NCI-H2081 (cell line): Measurements from ENCODE around the gene E2F4.

ENCODE experiments used
- DNase-seq, 2 experiments: peaks; one replicate each; lab custom pipeline; 2025; lab: John Stamatoyannopoulos, UW

Gene E2F4

DNA sequence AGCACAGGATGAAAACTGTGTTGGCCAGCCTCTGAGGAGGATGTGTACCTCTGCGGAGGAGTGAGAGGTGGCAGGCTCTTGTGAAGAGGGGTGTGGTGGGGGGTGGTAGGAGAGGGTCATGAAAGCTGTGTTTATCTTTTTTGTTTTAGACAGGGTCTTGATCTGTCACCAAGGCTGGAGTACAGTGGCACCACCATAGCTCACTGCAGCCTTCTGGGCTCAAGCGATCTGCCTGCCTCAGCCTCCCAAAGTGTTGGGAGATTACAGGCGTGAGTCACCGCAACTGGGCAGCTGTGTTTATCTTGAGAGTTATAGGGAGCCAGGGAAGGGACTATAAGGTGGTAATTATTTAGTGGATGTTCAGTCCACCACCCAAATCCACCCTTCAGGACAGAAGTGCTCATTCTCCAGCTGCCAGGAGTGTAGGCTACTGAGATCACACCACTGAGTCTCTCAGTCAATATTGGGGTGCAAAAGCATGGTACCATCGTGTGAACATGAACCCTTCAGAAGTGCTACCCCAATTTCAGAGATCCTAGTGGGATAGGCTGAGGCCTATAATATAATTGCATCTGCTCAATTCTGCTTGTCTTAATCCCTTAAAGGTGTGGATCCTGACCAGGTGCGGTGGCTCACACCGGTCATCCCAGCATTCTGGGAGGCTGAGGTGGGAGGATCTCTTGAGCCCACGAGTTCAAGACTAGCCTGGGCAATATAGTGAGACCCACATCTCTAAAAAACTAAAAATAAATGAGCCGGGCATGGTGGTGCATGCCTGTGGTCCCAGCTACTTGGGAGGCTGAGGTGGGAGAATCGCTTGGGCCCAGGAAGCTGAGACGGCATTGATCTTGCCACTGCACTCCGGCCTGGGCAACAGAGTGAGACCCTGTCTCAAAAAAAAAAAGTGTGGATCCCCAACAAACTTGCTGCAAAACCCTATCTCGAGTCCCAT lies 1.2 kb upstream of the E2F4 start:
- DNase-seq: no peak

DNA sequence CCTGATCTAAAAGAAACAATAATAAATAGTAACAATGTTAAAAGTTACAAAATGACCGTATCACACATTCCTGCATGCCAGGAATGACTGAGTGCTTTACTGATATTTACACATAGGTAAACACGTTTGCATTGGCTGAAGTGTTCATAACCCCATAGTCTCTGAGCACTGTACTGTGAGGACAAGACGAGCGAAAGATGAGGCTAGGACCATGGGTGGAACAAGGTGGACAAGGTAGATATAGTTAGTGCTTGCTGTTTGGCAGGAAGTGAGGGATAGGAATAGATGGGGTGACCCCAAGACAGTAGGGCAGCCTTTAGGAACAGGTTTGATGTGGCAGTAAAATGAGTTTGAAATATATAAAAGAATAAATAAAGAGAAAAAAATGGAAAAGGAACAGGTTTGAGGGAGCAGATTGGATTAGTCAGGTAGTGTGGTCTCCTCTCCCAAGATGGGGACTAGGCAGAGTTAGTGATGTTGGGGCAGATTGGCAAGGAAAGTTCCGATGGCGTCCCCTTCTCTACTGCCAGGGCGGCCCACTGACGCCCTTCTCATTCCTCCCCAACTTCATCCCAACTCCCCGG lies 452 bp upstream of the E2F4 start:
- DNase-seq: no peak

DNA sequence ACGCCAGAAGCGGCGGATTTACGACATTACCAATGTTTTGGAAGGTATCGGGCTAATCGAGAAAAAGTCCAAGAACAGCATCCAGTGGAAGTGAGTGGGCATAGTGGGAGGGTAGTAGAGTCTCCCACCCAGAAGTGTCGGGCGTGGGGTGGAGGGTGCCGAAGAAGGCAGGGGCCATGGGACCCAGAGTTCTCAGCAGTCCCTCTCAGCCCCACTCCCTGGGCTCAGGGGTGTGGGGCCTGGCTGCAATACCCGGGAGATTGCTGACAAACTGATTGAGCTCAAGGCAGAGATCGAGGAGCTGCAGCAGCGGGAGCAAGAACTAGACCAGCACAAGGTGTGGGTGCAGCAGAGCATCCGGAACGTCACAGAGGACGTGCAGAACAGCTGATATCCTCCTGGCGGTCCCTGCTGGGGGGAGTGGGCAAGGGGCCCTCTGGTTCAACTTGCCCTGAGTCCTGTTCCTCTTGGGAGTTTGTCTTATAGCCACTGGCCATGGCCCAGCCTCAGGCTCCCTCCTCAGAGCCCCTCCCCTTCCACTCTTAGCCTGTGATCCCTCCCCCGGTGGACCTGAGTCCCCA lies 916 bp downstream of the E2F4 start:
- DNase-seq: no peak

DNA sequence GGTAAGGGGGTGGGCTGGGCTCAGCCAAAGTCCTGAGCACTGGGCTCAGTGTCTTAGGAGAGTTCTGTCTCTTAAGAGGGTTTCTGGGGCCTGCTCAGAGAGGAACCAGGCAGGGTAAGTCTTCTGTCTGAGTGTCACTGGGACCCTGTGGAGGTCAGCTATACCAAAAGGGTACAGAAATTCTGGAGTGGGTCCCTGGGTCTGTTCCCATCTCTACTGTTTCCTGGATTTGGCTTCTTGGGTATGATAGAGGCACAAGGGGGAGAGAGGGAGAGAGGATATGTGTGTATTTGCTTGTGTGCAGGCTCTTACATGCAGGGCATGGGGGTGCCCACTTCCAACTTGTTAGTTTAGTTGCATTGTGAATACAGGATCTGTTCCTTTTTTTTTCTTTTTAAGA lies 1.6 kb downstream of the E2F4 start:
- DNase-seq: no peak

DNA sequence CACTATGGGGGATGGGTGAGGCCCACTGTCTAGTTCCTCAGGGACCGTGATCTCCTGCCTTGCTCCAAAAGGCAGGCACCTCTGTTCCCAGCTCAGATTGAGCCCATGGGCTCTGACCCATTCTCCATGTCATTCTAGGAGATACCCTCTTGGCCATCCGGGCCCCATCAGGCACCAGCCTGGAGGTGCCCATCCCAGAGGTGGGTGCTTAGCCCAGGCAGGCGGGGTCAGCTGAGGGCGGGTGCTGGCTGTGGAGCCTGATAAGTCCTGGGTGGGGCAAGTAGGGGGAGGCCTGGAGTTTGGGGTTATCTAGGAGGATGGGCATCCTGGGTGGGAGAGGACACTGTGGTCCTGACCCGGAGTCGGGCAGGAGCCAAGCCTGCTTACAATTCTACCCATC lies 2.3 kb downstream of the E2F4 start:
- no peak for DNase-seq

DNA sequence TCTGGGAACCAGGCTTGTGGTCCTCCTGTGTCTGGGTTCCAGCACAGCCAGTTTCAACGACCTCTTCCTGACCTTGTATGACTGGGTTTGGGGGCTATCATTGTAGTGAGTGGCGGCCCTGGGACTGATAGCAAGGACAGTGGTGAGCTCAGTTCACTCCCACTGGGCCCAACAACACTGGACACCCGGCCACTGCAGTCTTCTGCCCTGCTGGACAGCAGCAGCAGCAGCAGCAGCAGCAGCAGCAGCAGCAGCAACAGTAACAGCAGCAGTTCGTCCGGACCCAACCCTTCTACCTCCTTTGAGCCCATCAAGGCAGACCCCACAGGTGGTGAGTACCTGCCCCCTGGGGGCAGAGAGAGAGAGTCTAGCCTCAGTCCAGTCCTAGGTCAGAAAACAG lies 3.7 kb downstream of the E2F4 start:
- no peak for DNase-seq

DNA sequence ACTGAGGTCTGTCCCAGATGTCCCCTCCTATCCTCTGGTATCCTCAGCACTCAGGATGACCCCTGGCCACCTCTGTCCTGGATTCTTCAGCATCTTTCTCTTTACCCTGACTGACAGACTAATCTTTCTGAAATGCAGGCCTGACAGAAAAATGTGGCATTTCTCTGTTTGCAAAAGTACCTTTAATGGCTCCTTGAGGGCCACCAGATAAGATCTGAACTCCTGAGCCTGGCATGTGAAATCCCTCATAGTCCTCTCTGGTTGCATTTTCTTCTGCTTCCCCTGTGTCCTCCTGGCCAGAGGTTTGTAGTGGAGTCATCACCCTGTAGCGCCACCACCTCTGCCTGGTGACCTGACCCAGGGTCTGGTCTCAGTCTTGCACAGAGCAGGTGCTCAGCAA lies 4.9 kb downstream of the E2F4 start:
- no peak for DNase-seq

DNA sequence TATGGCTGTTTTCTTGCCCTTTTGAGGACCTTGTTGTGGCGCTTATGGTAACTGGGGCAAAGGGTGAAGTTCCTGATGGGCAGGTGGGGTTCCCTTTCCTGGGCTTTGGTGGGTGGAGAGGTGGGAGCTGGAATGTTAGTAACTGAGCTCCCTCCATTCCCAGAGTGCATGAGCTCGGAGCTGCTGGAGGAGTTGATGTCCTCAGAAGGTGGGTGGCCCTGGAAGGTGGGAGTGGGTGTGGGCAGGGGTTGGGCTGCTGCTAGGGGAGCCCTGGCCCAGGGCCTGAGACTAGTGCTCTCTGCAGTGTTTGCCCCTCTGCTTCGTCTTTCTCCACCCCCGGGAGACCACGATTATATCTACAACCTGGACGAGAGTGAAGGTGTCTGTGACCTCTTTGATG lies 5.7 kb downstream of the E2F4 start:
- DNase-seq: no peak

DNA sequence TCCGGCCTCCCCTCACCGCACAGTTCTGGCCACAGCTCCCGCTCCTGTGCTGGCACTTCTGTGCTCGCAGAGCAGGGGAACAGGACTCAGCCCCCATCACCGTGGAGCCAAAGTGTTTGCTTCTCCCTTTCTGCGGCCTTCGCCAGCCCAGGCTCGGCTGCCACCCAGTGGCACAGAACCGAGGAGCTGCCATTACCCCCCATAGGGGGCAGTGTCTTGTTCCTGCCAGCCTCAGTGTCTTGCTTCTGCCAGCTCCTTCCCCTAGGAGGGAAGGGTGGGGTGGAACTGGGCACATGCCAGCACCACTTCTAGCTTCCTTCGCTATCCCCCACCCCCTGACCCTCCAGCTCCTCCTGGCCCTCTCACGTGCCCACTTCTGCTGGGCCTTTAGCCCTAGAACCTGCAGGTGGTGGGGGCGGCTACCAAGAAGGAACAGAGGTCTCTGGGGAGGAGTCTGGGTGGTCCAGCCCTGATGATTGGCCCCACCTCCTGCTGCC lies 6.3 kb downstream of the E2F4 start:
- no peak for DNase-seq

DNA sequence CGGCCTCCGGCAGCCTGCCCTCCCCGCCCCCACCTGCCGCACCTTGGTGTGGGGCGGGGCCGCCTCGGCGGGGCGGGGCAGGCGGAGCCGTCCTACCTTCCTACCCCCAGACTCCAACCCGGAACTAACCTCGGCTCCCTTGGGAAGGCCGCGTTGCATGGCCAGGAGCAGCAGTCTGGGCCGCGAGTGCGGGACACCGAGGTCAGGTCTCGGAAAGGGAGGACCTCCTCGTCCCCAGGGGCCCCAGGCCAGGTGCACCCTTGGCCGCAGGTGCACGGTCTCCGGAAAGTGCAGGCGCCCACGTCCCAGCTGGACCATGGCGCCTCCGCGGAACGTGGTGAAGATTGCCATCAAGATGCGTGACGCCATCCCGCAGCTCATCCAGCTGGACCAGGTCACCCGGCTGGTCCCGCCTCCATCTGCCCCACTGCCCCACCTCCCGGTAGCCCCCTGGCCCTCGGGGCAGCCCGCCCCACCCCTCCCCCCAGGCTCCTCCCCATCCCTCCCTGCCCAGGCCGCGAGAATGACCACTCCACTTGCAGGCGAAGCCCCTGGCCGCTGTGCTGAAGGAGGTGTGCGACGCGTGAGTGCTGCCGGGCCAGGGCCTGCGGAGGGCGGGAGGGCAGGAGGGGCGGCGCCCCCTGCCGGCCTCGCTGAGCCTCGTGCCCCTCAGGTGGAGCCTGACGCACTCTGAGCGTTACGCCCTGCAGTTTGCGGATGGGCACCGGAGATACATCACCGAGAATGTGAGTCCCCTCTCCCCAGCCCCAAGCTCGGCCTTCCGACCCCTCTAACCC lies 7.3 kb downstream of the E2F4 start, which contains the start of gene ELMO3:
Gene ELMO3, plus strand, starts transcription at position 121 of the 797 bp plus-strand sequence. Its CDS starts 196 bp downstream, at position 317.
- peak; percentile 23 to 47 for DNase-seq

DNA sequence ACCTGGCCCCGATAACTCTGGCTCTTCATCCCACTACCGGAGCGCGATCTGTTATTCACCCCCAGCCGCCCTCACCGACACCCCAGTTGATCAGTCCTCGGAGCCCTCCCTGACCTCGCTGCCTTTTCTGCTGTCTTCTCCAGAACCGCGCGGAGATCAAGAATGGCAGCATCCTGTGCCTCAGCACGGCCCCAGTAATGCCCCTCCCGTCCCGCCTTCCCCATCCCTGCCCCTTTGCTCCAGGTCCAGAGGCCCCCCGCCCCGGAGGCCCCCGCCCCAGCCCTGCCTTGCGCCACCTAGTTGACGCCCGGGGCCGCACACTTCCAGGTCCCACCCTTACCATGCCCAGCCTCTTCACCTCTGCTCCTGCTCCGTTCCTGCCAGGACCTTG lies 7.8 kb downstream of the E2F4 start:
- DNase-seq: no peak

DNA sequence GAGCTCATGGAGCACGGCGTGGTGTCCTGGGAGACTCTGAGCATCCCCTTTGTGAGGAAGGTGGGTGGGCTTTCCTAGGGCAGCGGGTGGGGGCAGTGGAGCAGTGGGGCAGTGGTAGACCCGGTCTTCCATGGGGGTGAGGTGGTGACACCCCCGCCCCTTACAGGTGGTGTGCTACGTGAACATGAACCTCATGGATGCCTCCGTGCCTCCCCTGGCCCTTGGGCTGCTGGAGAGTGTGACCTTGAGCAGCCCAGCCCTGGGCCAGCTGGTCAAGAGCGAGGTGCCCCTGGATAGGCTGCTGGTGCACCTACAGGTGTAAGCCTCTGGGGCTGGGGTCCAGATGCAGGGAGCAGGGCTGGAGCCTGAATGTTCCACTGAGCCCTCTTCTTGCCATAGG lies 8.5 kb downstream of the E2F4 start:
- DNase-seq: no peak

DNA sequence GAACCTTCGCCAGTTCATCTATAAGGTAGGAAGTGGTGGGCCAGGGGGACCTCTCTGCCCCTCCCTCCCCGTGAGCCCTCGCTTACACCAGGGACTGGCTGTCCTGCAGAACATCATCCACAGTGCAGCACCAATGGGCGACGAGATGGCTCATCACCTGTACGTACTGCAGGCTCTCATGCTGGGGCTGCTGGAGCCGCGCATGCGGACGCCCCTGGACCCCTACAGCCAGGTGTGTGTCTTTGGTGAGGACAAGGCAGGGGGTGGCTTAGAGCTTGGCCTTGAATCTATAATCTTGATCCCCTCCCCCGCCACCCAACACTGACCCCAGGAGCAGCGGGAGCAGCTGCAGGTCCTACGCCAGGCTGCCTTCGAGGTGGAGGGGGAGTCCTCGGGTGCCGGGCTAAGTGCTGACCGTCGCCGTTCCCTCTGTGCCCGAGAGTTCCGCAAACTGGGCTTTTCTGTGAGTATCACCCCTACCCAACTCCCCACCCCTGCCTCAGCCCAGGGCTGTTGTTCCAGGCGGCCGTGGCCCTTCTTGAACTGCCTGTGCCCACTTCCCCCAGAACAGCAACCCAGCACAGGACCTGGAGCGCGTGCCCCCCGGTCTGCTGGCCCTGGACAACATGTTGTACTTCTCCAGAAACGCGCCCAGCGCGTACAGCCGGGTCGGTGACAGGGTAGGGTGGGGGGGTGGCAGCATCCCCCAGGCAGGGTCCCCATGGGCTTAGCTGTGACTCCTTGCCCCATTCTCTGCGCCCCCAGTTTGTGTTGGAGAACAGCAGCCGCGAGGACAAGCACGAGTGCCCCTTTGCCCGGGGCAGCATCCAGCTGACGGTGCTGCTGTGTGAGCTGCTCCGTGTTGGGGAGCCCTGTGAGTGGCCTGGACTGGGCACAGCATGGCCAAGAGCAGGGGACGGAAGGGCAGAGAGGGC lies 9.7 kb downstream of the E2F4 start:
- no peak for DNase-seq

DNA sequence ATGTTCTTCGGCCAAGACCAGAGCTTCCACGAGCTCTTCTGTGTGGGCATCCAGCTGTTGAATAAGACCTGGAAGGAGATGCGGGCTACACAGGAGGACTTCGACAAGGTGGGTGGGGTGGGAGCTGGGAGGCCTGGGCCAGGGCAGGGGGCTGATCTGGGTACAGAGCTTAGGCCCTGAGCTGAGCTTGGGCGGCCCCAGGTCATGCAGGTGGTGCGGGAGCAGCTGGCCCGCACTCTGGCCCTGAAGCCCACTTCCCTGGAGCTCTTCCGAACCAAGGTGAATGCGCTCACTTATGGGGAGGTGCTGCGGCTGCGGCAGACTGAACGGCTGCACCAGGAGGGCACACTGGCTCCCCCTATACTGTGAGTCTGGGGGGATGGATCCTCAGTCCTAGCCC lies 10.5 kb downstream of the E2F4 start:
- no peak for DNase-seq

DNA sequence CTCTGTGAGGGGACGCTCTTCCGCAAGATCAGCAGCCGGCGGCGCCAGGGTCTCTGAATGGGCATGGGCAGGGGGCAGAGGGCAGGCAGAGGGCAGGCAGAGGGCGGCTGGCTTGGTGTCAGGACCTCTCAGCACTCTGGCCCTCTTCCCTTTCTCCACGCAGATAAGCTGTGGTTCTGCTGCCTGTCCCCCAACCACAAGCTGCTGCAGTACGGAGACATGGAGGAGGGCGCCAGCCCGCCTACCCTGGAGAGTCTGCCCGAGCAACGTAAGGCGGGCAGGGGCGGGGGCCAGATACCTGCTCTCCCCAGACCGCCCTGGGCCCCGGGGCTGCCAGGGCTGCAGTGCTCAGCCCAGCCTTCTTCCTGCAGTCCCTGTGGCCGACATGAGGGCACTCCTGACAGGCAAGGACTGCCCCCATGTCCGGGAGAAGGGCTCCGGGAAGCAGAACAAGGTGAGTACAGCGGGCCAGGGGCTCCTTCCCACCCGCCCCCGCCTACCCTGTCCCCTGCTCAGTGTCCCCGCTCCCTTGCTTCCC lies 11.1 kb downstream of the E2F4 start:
- DNase-seq: no peak

DNA sequence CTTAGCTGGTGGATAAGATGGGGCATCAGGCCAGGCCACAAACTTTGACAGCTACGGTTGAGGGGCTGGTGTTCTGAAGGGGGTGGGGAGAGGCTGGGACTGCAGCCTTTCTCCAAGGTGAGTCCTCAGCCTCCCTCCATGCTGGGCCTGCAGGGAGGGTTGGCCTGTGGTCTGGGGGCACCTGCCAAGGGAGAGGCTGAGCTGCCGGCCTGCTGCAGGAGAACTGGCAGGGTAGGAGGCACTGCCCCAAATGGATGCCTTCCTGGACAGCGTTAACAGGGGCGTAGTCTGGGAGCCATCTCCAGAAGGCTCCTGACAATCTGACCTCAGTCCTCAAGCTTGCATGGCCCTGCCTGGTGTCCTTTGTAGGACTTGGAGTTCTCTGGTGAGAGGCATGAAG lies 12.1 kb downstream of the E2F4 start:
- no peak for DNase-seq

DNA sequence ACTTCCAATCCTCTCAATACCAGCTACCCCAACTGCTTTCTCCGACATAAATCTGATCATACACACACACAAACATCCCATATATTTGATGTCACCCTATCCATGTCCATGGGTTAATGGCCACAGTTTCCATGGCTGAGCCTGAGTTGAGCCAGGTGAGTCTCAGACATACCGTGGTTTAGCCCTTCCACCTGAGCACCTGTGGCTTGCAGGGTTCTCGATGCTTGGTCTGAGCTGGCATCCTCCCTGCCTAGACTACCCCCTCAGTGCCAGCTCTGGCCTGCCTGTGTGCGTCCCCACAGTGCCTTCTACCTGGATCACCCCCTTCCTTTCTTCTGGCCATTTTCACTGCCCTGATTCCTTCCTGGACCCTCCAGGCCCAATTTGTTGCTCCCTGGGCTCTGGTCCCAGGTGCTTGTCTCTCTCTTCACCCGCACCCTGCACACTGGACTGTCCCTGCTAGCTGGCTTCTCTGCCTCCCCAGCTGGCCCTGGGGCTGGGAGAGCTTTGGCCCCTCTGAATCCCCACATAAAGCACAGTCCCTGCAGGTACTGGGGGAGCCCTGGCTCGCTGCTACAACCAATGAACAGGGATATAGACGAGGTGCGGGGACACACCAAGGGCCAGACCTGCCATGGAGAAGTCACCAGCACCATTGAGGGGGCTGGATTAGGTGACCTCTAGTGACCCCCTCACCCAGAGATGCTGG lies 14.3 kb downstream of the E2F4 start:
- DNase-seq: no peak

DNA sequence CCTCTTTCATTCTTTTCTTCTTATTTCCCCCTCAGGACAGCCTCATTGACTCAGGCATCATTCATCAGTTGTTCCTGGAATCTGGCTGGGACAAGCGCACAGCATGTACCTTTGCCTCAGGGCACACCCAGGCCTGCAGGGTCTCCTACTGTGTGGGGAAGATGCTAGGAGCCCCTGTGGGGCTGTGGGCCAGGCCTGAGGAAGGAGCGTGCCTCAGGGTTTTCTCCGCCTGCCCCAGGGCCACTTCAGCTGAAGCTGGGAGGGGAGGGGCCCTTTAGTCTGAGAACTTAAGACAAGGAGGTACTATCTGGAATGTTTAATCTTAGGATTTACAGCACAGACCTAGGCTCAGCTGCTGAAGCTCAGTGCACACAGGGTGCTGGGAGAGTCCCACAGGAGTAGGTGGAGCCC lies 14.9 kb downstream of the E2F4 start:
- DNase-seq: no peak

DNA sequence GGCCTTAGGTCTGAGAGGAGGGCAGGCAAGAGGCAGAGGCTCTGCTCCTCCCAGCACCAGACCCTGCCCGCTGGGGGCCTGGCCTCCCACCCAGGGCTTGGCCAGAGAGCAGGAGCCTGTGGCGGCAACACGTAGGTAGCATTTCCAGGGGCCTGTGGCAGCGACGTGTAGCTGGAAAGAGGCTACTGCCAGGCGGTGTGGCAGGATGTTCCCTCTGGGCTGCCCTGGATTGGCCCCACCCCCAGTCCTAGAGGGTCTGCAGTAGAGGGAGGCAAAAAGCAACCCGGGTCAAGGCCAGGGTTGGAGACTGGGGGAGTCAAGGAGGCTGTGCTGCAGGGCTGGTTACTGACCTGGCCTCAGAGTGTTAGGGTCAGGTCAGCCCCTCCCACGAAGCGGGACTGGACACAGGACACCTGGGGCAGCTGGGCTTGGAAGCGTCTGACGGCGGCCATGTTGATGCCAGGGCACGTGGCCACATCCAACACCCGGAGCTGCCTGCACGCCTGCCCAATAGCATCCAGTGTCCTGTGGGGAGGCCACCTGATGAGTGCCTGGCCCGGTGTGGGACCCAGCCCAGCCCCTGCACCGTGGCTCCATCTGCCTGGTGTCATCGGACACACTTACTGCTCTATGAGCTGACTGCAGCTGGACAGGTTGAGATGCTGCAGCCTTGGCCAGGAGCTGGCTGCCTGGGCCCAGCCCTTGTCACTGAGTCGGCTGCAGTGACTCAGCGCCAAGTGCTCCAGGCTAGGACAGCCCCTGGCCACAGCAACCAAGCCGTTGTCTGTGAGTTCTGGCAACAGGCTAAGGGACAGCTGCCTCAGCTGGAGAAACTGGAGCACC lies 15.5 kb downstream of the E2F4 start:
- DNase-seq: no peak
